Germinal center (tissue), 1 donor: ENCODE results near the gene PLPPR3.
"Not testable (repeated sequence)": the region's sequence is repeated elsewhere in the genome, so short reads cannot be mapped to it uniquely, and the experiment has no call there.

ENCODE experiments used
- DNase-seq: peaks from one replicate; pipeline ENCODE4 v3.0.0; 2012; ENCODE audit warnings: mixed read lengths, low spot score

PLPPR3 gene

GRCh38 chr19:854549-854948, 32.8 kb upstream of the PLPPR3 start:
- DNase-seq: no peak

GRCh38 chr19:853614-854220, 32.0 kb upstream of the PLPPR3 start:
- not testable (repeated sequence) for DNase-seq

GRCh38 chr19:853014-853585, 31.3 kb upstream of the PLPPR3 start:
- DNase-seq: no peak

- no peak for DNase-seq
These were observed 30.6 kb upstream of the PLPPR3 start, which contains the start of gene ELANE for GRCh38 chr19:852136-853013. Gene ELANE, plus strand, starts transcription at chr19:852303. Its CDS starts 26 bp downstream, at chr19:852329.

GRCh38 chr19:850979-851335, 29.2 kb upstream of the PLPPR3 start:
- DNase-seq: no peak

- no peak for DNase-seq
These were observed 28.6 kb upstream of the PLPPR3 start for GRCh38 chr19:850221-850978.

- not testable (repeated sequence) for DNase-seq
These were observed 27.4 kb upstream of the PLPPR3 start for GRCh38 chr19:849195-849594.

GRCh38 chr19:848386-848921, 26.7 kb upstream of the PLPPR3 start:
- no peak for DNase-seq

GRCh38 chr19:845707-846521, 24.2 kb upstream of the PLPPR3 start:
- DNase-seq: no peak

- no peak for DNase-seq
These were observed 22.8 kb upstream of the PLPPR3 start for GRCh38 chr19:844546-844971.

- no peak for DNase-seq
These were observed 22.2 kb upstream of the PLPPR3 start for GRCh38 chr19:843836-844545.

GRCh38 chr19:843180-843835, 21.6 kb upstream of the PLPPR3 start:
- DNase-seq: no peak

GRCh38 chr19:842802-843179, 21.0 kb upstream of the PLPPR3 start:
- DNase-seq: not testable (repeated sequence)

- DNase-seq: no peak
These were observed 18.9 kb upstream of the PLPPR3 start, which contains the start of gene PRTN3 for GRCh38 chr19:840519-841206. Gene PRTN3, plus strand, starts transcription at chr19:840999. Its CDS starts 10 bp downstream, at chr19:841009.

- DNase-seq: no peak
These were observed 13.6 kb upstream of the PLPPR3 start for GRCh38 chr19:835210-835810.

- DNase-seq: no peak
These were observed 12.5 kb upstream of the PLPPR3 start for GRCh38 chr19:834216-834615.

- DNase-seq: no peak
These were observed 9.9 kb upstream of the PLPPR3 start for GRCh38 chr19:831407-832369.
